Measurements from ENCODE around the gene ATG4C.
"Not testable (repeated sequence)": the region's sequence is repeated elsewhere in the genome, so short reads cannot be mapped to it uniquely, and the experiment has no call there.

The ATG4C gene

GRCh38 chr1:62774971-62775595, 8.8 kb upstream of the ATG4C start:
- DNase-seq (ENCODE audit: low read depth): no peak

- DNase-seq (ENCODE audit: low read depth): no peak
Observed at GRCh38 chr1:62778208-62778607, 5.7 kb upstream of the ATG4C start.

- no peak for DNase-seq (ENCODE audit: low read depth)
Observed at GRCh38 chr1:62781841-62782543, 1.9 kb upstream of the ATG4C start.

- DNase-seq (ENCODE audit: low read depth): not testable (repeated sequence)
Observed at GRCh38 chr1:62782544-62783212, 1.3 kb upstream of the ATG4C start.

- DNase-seq (ENCODE audit: low read depth): no peak
Observed at GRCh38 chr1:62784509-62785365, 805 bp downstream of the ATG4C start.

GRCh38 chr1:62790716-62791115, 6.8 kb downstream of the ATG4C start:
- DNase-seq (ENCODE audit: low read depth): no peak

- DNase-seq (ENCODE audit: low read depth): no peak
Observed at GRCh38 chr1:62794053-62794452, 10.1 kb downstream of the ATG4C start.

GRCh38 chr1:62796221-62796620, 12.3 kb downstream of the ATG4C start:
- DNase-seq (ENCODE audit: low read depth): no peak

GRCh38 chr1:62799688-62800087, 15.8 kb downstream of the ATG4C start:
- DNase-seq (ENCODE audit: low read depth): no peak

GRCh38 chr1:62800281-62800680, 16.3 kb downstream of the ATG4C start:
- DNase-seq (ENCODE audit: low read depth): no peak

- DNase-seq (ENCODE audit: low read depth): no peak
Observed at GRCh38 chr1:62800825-62801306, 16.9 kb downstream of the ATG4C start.

- DNase-seq (ENCODE audit: low read depth): no peak
Observed at GRCh38 chr1:62809788-62810187, 25.9 kb downstream of the ATG4C start.

- no peak for DNase-seq (ENCODE audit: low read depth)
Observed at GRCh38 chr1:62810420-62811274, 26.7 kb downstream of the ATG4C start.

GRCh38 chr1:62823556-62823955, 39.6 kb downstream of the ATG4C start:
- no peak for DNase-seq (ENCODE audit: low read depth)

- DNase-seq (ENCODE audit: low read depth): no peak
Observed at GRCh38 chr1:62826901-62827300, 43.0 kb downstream of the ATG4C start.

- DNase-seq (ENCODE audit: low read depth): not testable (repeated sequence)
Observed at GRCh38 chr1:62827786-62828185, 43.9 kb downstream of the ATG4C start.

GRCh38 chr1:62832276-62832675, 48.3 kb downstream of the ATG4C start:
- DNase-seq (ENCODE audit: low read depth): no peak

GRCh38 chr1:62833529-62833928, 49.6 kb downstream of the ATG4C start:
- no peak for DNase-seq (ENCODE audit: low read depth)

GRCh38 chr1:62834400-62834961, 50.5 kb downstream of the ATG4C start:
- no peak for DNase-seq (ENCODE audit: low read depth)

- DNase-seq (ENCODE audit: low read depth): no peak
Observed at GRCh38 chr1:62836856-62837540, 53.1 kb downstream of the ATG4C start.
